ENCODE results near the gene ZBTB7C.

DNA sequence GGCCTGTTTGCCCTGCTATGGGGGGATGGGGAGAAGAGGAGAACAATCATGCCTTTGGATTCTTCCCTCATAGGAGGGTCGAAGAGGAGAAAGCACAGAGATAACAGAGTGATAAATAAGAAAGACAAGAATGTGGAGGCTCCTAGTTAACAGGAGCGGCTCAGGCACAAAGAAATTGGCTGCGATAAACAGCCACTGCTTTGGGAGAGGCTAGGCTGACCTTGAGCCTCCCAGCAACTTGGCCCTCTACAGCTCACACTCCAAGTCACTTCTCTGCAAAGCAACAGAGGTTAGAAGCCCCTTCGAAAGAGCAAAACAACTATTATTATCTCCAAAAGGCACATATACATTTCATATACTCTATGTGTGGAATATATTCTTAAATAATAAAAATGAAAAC, 69.5 kb downstream of the ZBTB7C start:
- no peak for TF ChIP-seq POLR2A (IDR thresholded peaks at IDR 0.05)
- no peak for TF ChIP-seq CTCF (IDR thresholded peaks at IDR 0.05)

All from body of pancreas (tissue), 4 donors.